ENCODE data around the gene ZNF513. TPM values are rescaled to one million over a fixed set of nuclear protein-coding genes. Genes with fewer than 3 reads are reported as not detected.
A peak's percentile ranks its signal among the peaks of the same experiment; 100 is the strongest.

The ZNF513 gene
- total and polyA plus RNA-seq, 12 donors: 3.1 to 83.7 (median 17.9) TPM

- Histone ChIP-seq H3K4me3 (no peak overlapping the region), H3K36me3 (replicated peaks in 1 of 2) (peaks cover 0 to 45% of the 10 kb centered on the region in 2 donors), H3K27ac (no peak overlapping the region), H3K27me3 (no peaks in the 10 kb centered on the region), H3K4me1 (replicated peaks in 1 of 2) (peaks cover 4 to 5% of the 10 kb centered on the region in 2 donors), H3K9me3 (replicated peaks in 1 of 3) (no peaks in the 10 kb centered on the region)
- no peak for DNase-seq
- intact Hi-C loops (cut with DNase I): no loop called here
- TF ChIP-seq POLR2A (IDR thresholded peaks at IDR 0.05): no peak
- TF ChIP-seq, protein P1, sequence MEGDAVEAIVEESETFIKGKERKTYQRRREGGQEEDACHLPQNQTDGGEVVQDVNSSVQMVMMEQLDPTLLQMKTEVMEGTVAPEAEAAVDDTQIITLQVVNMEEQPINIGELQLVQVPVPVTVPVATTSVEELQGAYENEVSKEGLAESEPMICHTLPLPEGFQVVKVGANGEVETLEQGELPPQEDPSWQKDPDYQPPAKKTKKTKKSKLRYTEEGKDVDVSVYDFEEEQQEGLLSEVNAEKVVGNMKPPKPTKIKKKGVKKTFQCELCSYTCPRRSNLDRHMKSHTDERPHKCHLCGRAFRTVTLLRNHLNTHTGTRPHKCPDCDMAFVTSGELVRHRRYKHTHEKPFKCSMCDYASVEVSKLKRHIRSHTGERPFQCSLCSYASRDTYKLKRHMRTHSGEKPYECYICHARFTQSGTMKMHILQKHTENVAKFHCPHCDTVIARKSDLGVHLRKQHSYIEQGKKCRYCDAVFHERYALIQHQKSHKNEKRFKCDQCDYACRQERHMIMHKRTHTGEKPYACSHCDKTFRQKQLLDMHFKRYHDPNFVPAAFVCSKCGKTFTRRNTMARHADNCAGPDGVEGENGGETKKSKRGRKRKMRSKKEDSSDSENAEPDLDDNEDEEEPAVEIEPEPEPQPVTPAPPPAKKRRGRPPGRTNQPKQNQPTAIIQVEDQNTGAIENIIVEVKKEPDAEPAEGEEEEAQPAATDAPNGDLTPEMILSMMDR (IDR thresholded peaks at IDR 0.05): no peak
- WGBS, 4 donors: 81 to 96% (median 91%) methylated on average over 4 of the region's 4 CpGs
Measured at GRCh38 chr2:27362678-27363420, 17.7 kb downstream of the ZNF513 start.

DNA sequence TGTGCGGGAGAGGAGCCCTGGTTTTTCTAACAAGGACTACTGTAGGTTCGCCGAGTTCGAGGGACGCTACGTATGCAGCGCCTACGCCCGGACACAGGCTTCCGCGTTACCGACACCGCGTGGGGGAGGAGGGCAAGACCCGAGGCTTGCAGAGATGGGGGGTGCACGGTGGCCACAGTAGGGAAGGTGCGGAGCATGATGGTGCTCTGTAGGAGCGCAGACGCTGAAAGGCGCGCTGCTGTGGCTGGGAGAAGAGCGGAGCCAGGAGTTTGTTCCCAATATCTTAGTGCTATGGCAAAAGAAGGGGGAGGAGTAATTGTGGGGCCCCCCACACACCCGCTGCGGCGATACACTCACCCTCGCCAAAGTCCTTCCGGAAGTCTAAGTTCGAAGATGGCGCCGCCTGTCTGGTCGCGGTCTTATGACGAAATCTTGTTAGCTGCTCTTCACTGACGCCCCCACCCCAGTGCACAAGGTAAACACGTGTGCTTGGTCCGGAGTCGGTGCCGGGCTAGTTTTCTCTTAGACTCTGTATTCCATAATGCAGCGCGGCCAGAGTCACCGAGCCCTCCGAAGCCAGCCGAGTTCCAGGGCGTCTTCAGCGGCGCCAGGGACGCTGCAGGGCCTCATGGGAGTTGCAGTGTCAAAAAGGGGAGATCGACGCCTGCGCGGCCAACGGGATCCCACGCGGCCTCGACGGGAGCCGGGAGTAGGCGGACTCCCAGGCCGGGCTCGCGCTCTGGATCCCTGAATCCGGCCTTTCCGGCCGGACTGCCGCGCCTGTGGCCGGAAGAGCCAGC, 24.0 kb downstream of the ZNF513 start, which contains the start of gene GTF3C2:
Gene GTF3C2 (minus strand): TSS at position 383 of the 800 bp plus-strand sequence. CDS start 13,210 bp downstream, outside the sequence.
- H3K4me3 ChIP-seq: peak within 1 kb of the TSS; percentile 69 to 97 (median 88)
- peak; percentile 93 to 97 (median 96) for DNase-seq
- intact Hi-C loops (cut with DNase I): no loop called here
- TF ChIP-seq POLR2A (IDR thresholded peaks at IDR 0.05): peak in 1 of 2 donors; percentile 2
- TF ChIP-seq, protein P1 (IDR thresholded peaks at IDR 0.05): peak in 2 of 6 experiments; percentile 21 to 38
- no peaks in the 10 kb centered on the region for H3K27me3 ChIP-seq
- peak within 1 kb of the TSS; percentile 87 to 95 (median 90) for H3K27ac ChIP-seq
- WGBS, 4 donors: 0% methylated on average over 14 to 67 of the region's 67 CpGs
- H3K36me3 ChIP-seq (replicated peaks in 1 of 2): no peaks in the 10 kb centered on the region
- no peaks in the 10 kb centered on the region for H3K9me3 ChIP-seq (replicated peaks in 1 of 3)
- H3K4me1 ChIP-seq (replicated peaks in 1 of 2): peaks cover 34 to 39% of the 10 kb centered on the region in 2 donors

GRCh38 chr2:27356056-27356381, 24.5 kb downstream of the ZNF513 start:
- H3K9me3 ChIP-seq (replicated peaks in 1 of 3): no peaks in the 10 kb centered on the region
- peaks cover 34 to 39% of the 10 kb centered on the region in 2 donors for H3K4me1 ChIP-seq (replicated peaks in 1 of 2)
- no peaks in the 10 kb centered on the region for H3K36me3 ChIP-seq (replicated peaks in 1 of 2)
- intact Hi-C loops (cut with DNase I): no loop called here
- peak; percentile 48 to 77 (median 66) for DNase-seq
- WGBS, 4 donors: 0 to 1% (median 0%) methylated on average over 11 to 12 of the region's 12 CpGs
- peak overlapping the region; percentile 69 to 97 (median 88) for H3K4me3 ChIP-seq
- no peaks in the 10 kb centered on the region for H3K27me3 ChIP-seq
- TF ChIP-seq POLR2A (IDR thresholded peaks at IDR 0.05): no peak
- TF ChIP-seq, protein P1 (IDR thresholded peaks at IDR 0.05): no peak
- peak overlapping the region; percentile 87 to 95 (median 90) for H3K27ac ChIP-seq

GRCh38 chr2:27354597-27354927, 26.0 kb downstream of the ZNF513 start:
- 71 to 85% (median 82%) methylated on average over 6 to 7 of the region's 7 CpGs for WGBS, 4 donors
- H3K27ac ChIP-seq: peak overlapping the region in 3 of 5 donors; percentile 36 to 66 (median 56)
- no peak for DNase-seq
- TF ChIP-seq, protein P1 (IDR thresholded peaks at IDR 0.05): no peak
- peaks cover 34 to 39% of the 10 kb centered on the region in 2 donors for H3K4me1 ChIP-seq (replicated peaks in 1 of 2)
- intact Hi-C loops (cut with DNase I): no loop called here
- no peaks in the 10 kb centered on the region for H3K9me3 ChIP-seq (replicated peaks in 1 of 3)
- H3K27me3 ChIP-seq: no peaks in the 10 kb centered on the region
- H3K36me3 ChIP-seq (replicated peaks in 1 of 2): no peaks in the 10 kb centered on the region
- H3K4me3 ChIP-seq: no peak overlapping the region
